Measurements from ENCODE around the gene SEPTIN12. TPM values are rescaled to one million over a fixed set of nuclear protein-coding genes. Genes with fewer than 3 reads are reported as not detected.

SEPTIN12 gene
- total and polyA plus RNA-seq, 2 donors (not counting 1 experiment from before 2014, with no cell fraction given) = 0.07 TPM; not detected in 1

DNA sequence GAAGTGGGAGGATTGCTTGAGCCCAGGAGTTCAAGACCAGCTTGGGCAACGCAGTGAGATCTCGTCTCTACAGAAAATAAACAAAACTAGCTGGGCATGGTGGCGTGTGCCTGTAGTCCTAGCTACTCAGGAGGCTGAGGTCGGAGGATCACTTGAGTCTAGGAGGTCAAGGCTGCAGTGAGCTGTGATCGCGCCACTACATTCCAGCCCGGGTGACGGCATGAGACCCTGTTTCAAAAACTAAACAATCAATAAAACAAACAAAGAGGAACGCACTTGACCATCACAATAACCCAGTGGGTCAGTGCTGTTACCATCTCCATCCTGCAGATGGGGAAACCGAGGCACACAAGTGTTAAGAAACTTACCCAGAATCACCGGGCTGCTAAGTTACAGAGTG is 34.9 kb downstream of the SEPTIN12 start:
- Mint-ChIP-seq H3K4me3 (no peak overlapping the region), H3K27ac (no peak overlapping the region), H3K4me1 (peaks cover 6% of the 10 kb centered on the region), H3K27me3 (no peaks in the 10 kb centered on the region), H3K9me3 (ENCODE audit: insufficient read depth) (no peaks in the 10 kb centered on the region)
- peaks cover 20% of the 10 kb centered on the region for H3K79me2 ChIP-seq (ENCODE audit: control insufficient read depth, insufficient read depth, low read length)
- peaks cover 2 to 48% of the 10 kb centered on the region in 2 experiments for H3K36me3 ChIP-seq (replicated peaks in 1 of 2; ENCODE audit: control extremely low read depth in 1 of 2, control insufficient read depth in 1 of 2, extremely low read depth in 1 of 2, insufficient read depth in 2 of 2, low read length in 1 of 2)
- intact Hi-C loops (cut with micrococcal nuclease) = no loop called here
- peaks cover 4% of the 10 kb centered on the region for H4K20me1 ChIP-seq (ENCODE audit: control insufficient read depth, insufficient read depth, low read length, poor library complexity, severe bottlenecking)
- TF ChIP-seq EZH2 (IDR thresholded peaks at IDR 0.05; ENCODE audit: borderline replicate concordance, insufficient read depth, low read depth, low read length, poor library complexity, severe bottlenecking) = no peak
- TF ChIP-seq, protein P1, sequence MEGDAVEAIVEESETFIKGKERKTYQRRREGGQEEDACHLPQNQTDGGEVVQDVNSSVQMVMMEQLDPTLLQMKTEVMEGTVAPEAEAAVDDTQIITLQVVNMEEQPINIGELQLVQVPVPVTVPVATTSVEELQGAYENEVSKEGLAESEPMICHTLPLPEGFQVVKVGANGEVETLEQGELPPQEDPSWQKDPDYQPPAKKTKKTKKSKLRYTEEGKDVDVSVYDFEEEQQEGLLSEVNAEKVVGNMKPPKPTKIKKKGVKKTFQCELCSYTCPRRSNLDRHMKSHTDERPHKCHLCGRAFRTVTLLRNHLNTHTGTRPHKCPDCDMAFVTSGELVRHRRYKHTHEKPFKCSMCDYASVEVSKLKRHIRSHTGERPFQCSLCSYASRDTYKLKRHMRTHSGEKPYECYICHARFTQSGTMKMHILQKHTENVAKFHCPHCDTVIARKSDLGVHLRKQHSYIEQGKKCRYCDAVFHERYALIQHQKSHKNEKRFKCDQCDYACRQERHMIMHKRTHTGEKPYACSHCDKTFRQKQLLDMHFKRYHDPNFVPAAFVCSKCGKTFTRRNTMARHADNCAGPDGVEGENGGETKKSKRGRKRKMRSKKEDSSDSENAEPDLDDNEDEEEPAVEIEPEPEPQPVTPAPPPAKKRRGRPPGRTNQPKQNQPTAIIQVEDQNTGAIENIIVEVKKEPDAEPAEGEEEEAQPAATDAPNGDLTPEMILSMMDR (IDR thresholded peaks at IDR 0.05) = no peak
- H2AFZ ChIP-seq (ENCODE audit: insufficient read depth, low read depth, low read length, poor library complexity, severe bottlenecking) = no peak overlapping the region
- no peak for ATAC-seq (ENCODE audit: low read depth)
- peaks cover 0 to 4% of the 10 kb centered on the region in 2 donors for H3K4me1 ChIP-seq (ENCODE audit: control insufficient read depth in 2 of 2, insufficient read depth in 2 of 2, low read length in 2 of 2)
- DNase-seq = no peak
- H3K9me3 ChIP-seq (ENCODE audit: control extremely low read depth in 1 of 3, control insufficient read depth in 2 of 3, insufficient read depth in 1 of 3, low read length in 2 of 3) = peaks cover 0 to 6% (median 0%) of the 10 kb centered on the region in 3 donors
- no peak overlapping the region for H3K4me2 ChIP-seq (replicated peaks; ENCODE audit: low read depth, low read length, poor library complexity, severe bottlenecking)
- no peak overlapping the region for H3K9ac ChIP-seq (ENCODE audit: low read length)
- H3K4me3 ChIP-seq (ENCODE audit: control extremely low read depth in 1 of 5, extremely low read depth in 1 of 5, insufficient read depth in 1 of 5, low read depth in 2 of 5, low read length in 4 of 5) = no peak overlapping the region
- H3K27me3 ChIP-seq (replicated peaks in 1 of 4; ENCODE audit: control extremely low read depth in 1 of 4, control insufficient read depth in 3 of 4, insufficient read depth in 4 of 4, low read length in 3 of 4) = no peaks in the 10 kb centered on the region
- ChIA-PET POLR2A (no interaction called here), CTCF (interaction anchor here (0.6 kb wide), 1 partner anchor 153 kb away, joined by 3 read pairs; no protein-coding TSS in a partner anchor)
- H3K27ac ChIP-seq (ENCODE audit: low read length in 2 of 2) = no peak overlapping the region
- 98% methylated on average over 11 of the region's 11 CpGs for WGBS (ENCODE audit: insufficient coverage)

DNA sequence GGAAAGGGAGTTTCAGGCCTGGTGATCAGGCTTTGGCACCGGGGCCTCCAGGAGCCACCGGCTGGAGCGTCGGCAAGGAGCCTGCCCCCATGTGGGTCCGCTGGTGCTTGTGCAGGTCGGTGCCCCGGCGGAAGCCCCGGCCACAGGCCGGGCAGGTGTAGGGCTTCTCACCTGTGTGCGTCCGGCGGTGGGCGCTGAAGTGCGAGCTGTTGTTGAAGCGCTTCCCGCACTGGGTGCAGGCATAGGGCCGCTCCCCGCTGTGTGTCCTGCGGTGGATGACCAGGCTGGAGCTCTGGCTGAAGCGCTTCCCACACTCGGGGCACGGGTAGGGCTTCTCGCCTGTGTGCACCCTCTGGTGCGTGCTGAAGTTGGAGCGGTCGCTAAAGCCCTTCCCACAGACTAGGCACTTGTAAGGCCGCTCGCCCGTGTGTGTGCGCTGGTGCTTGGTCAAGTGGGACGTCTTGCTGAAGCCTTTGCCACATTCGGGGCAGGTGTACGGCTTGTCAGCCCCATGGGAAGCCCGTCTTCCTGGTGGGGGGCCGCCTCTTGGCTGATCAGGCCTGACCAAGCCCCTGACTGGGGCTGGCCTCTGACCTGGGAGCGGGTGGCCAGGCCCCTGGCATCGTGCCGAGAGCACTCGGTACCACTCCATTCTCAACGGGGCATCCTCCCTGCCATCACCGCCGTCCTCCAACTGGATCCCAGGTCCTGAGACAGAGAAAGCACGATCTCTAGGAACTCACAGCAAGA is 35.6 kb downstream of the SEPTIN12 start:
- Mint-ChIP-seq H3K4me3 (no peak overlapping the region), H3K27ac (no peak overlapping the region), H3K27me3 (no peaks in the 10 kb centered on the region), H3K9me3 (ENCODE audit: insufficient read depth) (no peaks in the 10 kb centered on the region), H3K4me1 (peaks cover 13% of the 10 kb centered on the region)
- H3K9ac ChIP-seq (ENCODE audit: low read length) = no peak overlapping the region
- H3K27me3 ChIP-seq (replicated peaks in 1 of 4; ENCODE audit: control extremely low read depth in 1 of 4, control insufficient read depth in 3 of 4, insufficient read depth in 4 of 4, low read length in 3 of 4) = no peaks in the 10 kb centered on the region
- H3K4me2 ChIP-seq (replicated peaks; ENCODE audit: low read depth, low read length, poor library complexity, severe bottlenecking) = no peak overlapping the region
- H3K27ac ChIP-seq (ENCODE audit: low read length in 2 of 2) = no peak overlapping the region
- POLR2A ChIA-PET = interaction anchor here (1.2 kb wide), 1 partner anchor 18 kb away, joined by 3 read pairs; the partner anchor contains the start of genes ANKS3 and DNAAF8
- no peak for DNase-seq
- CTCF ChIA-PET = no interaction called here
- intact Hi-C loops (cut with micrococcal nuclease) = no loop called here
- H3K4me1 ChIP-seq (ENCODE audit: control insufficient read depth in 2 of 2, insufficient read depth in 2 of 2, low read length in 2 of 2) = peaks cover 0 to 11% of the 10 kb centered on the region in 2 donors
- H4K20me1 ChIP-seq (ENCODE audit: control insufficient read depth, insufficient read depth, low read length, poor library complexity, severe bottlenecking) = peaks cover 4% of the 10 kb centered on the region
- TF ChIP-seq, protein P1 (IDR thresholded peaks at IDR 0.05) = no peak
- no peak for TF ChIP-seq EZH2 (IDR thresholded peaks at IDR 0.05; ENCODE audit: borderline replicate concordance, insufficient read depth, low read depth, low read length, poor library complexity, severe bottlenecking)
- H2AFZ ChIP-seq (ENCODE audit: insufficient read depth, low read depth, low read length, poor library complexity, severe bottlenecking) = no peak overlapping the region
- WGBS (ENCODE audit: insufficient coverage) = 63% methylated on average over 41 of the region's 44 CpGs
- ATAC-seq (ENCODE audit: low read depth) = no peak
- H3K9me3 ChIP-seq (ENCODE audit: control extremely low read depth in 1 of 3, control insufficient read depth in 2 of 3, insufficient read depth in 1 of 3, low read length in 2 of 3) = peaks cover 0 to 6% (median 0%) of the 10 kb centered on the region in 3 donors
- no peak overlapping the region for H3K4me3 ChIP-seq (ENCODE audit: control extremely low read depth in 1 of 5, extremely low read depth in 1 of 5, insufficient read depth in 1 of 5, low read depth in 2 of 5, low read length in 4 of 5)
- peaks cover 20% of the 10 kb centered on the region for H3K79me2 ChIP-seq (ENCODE audit: control insufficient read depth, insufficient read depth, low read length)
- peaks cover 2 to 45% of the 10 kb centered on the region in 2 experiments for H3K36me3 ChIP-seq (replicated peaks in 1 of 2; ENCODE audit: control extremely low read depth in 1 of 2, control insufficient read depth in 1 of 2, extremely low read depth in 1 of 2, insufficient read depth in 2 of 2, low read length in 1 of 2)

Data from B cell (primary cell).